GM12878 (cell line): Measurements from ENCODE around the gene MTRR. TPM values are rescaled to one million over a fixed set of nuclear protein-coding genes. Genes with fewer than 3 reads are reported as not detected.

ENCODE experiments used
- ATAC-seq: fragments of 200-7000 bp; cut with Tn5 transposase; 3 replicates; pipeline ENCODE4 v1.9.1; 2020; ENCODE audit warnings: mild to moderate bottlenecking, moderate library complexity
- BruUV-seq: library from RNA; stranded (reverse); fragments of 400-500 nt; replicated peaks from 2 replicates; lab custom pipeline; 2021; lab: Mats Ljungman, UMichigan
- CTCF ChIA-PET: fragments of 300-600 bp; sonication (Branson Sonifier 250); formaldehyde crosslinking; extraction: SDS; loops from one replicate; lab custom pipeline; 2021; ENCODE audit warnings: inconsistent platforms; lab: Yijun Ruan, JAX
- POLR2A ChIA-PET: fragments of 350-600 bp; formaldehyde crosslinking; extraction: SDS; loops from one replicate; lab custom pipeline; 2021; ENCODE audit warnings: inconsistent platforms; lab: Charles Lee
- RAD21 ChIA-PET: fragments of 300-600 bp; sonication (Branson Sonifier 250); formaldehyde crosslinking; loops from one replicate; lab custom pipeline; 2023; ENCODE audit warnings: antibody characterized with exemption; ENCODE audit not compliant: unreplicated experiment; lab: Charles Lee
- SMC1A ChIA-PET: fragments of 300-600 bp; sonication (Branson Sonifier 250); formaldehyde crosslinking; loops from one replicate; lab custom pipeline; 2023; ENCODE audit not compliant: unreplicated experiment, uncharacterized antibody; lab: Charles Lee
- DNase-seq: peaks from one replicate; pipeline ENCODE4 v3.0.0-alpha.2; 2011; ENCODE audit warnings: low read depth, low spot score
- FAIRE-seq: peaks from 3 replicates; lab custom pipeline; 2011; peaks lifted over from hg19 to GRCh38; lab: Jason Lieb, UNC
- H2AFZ ChIP-seq: 2 replicates; pipeline ENCODE4 v1.6.0; 2011; ENCODE audit warnings: low read depth, low read length, control low read depth; ENCODE audit not compliant: control insufficient read depth
- H3K27ac ChIP-seq: 2 replicates; pipeline ENCODE4 v1.5.1; 2011; ENCODE audit warnings: control low read depth; ENCODE audit not compliant: control insufficient read depth, insufficient read depth
- H3K27me3 ChIP-seq, 2 experiments: replicated peaks in 1 of 2; 2 replicates each; pipeline versions ENCODE4 v1.6.0 to v1.6.1; 2011; ENCODE audit warnings: low read length in 1 of 2; ENCODE audit not compliant: control insufficient read depth in 2 of 2, insufficient read depth in 2 of 2
- H3K36me3 ChIP-seq, 2 experiments: 2 replicates each; pipeline ENCODE4 v1.5.1; 2011; ENCODE audit warnings: low read length in 1 of 2; ENCODE audit not compliant: control insufficient read depth in 2 of 2, insufficient read depth in 2 of 2
- H3K4me1 ChIP-seq: 2 replicates; pipeline ENCODE4 v1.6.1; 2011; ENCODE audit warnings: mild to moderate bottlenecking, low read length, moderate library complexity, mixed read lengths; ENCODE audit not compliant: control insufficient read depth, insufficient read depth
- H3K4me2 ChIP-seq: 2 replicates; pipeline ENCODE4 v1.6.0; 2011; ENCODE audit warnings: control low read depth; ENCODE audit not compliant: control insufficient read depth, insufficient read depth
- H3K4me3 ChIP-seq: fragments of 200-600 bp; sonication (generic); 2 replicates; pipeline ENCODE4 v1.5.1; 2016
- H3K79me2 ChIP-seq: 2 replicates; pipeline ENCODE4 v1.6.0; 2011; ENCODE audit warnings: low read length; ENCODE audit not compliant: control insufficient read depth, insufficient read depth
- H3K9ac ChIP-seq: 2 replicates; pipeline ENCODE4 v1.8.0; 2011; ENCODE audit warnings: low read length, control low read depth, mixed read lengths; ENCODE audit not compliant: control insufficient read depth, insufficient read depth
- H3K9me3 ChIP-seq: replicated peaks from 3 replicates; pipeline ENCODE4 v1.5.1; 2011; ENCODE audit warnings: mild to moderate bottlenecking, low read length; ENCODE audit not compliant: control insufficient read depth, insufficient read depth
- H4K20me1 ChIP-seq: 2 replicates; pipeline ENCODE4 v1.6.0; 2011; ENCODE audit not compliant: control insufficient read depth, insufficient read depth
- BMI1 ChIP-seq: fragments of 450-650 bp; IDR thresholded peaks from 2 replicates; pipeline ENCODE4 v1.6.1; 2016; ENCODE audit warnings: mild to moderate bottlenecking, moderate library complexity, borderline replicate concordance
- CBFB ChIP-seq: IDR thresholded peaks from 2 replicates; pipeline ENCODE4 v1.6.1; 2016; ENCODE audit warnings: antibody characterized with exemption, low read depth
- CREM ChIP-seq: IDR thresholded peaks from 2 replicates; pipeline ENCODE4 v1.6.1; 2014; ENCODE audit warnings: antibody characterized with exemption, low read depth
- JUNB ChIP-seq: IDR thresholded peaks from 2 replicates; pipeline ENCODE4 v1.6.1; 2016; ENCODE audit warnings: antibody characterized with exemption, mild to moderate bottlenecking
- NFYB ChIP-seq: IDR thresholded peaks from 2 replicates; pipeline ENCODE4 v1.6.1; 2011; ENCODE audit warnings: low read depth, mild to moderate bottlenecking, low read length, improper control_type of control experiment, moderate library complexity; ENCODE audit not compliant: insufficient read depth
- RCOR1 ChIP-seq: conservative IDR thresholded peaks from 2 replicates; pipeline ENCODE4 v1.6.1; 2012; ENCODE audit warnings: low read depth, low read length, improper control_type of control experiment
- SMC3 ChIP-seq: IDR thresholded peaks from 2 replicates; pipeline ENCODE4 v1.6.1; 2011; ENCODE audit warnings: low read length, improper control_type of control experiment, borderline replicate concordance
- STAT1 ChIP-seq: fragments of 450-650 bp; conservative IDR thresholded peaks from 2 replicates; pipeline ENCODE4 v1.6.1; 2014; ENCODE audit warnings: antibody characterized with exemption, mild to moderate bottlenecking
- WRNIP1 ChIP-seq: IDR thresholded peaks from 2 replicates; pipeline ENCODE4 v1.6.1; 2011; ENCODE audit warnings: low read depth, low read length, improper control_type of control experiment, borderline replicate concordance
- WGBS: methylation state at CpG from one replicate; pipeline ENCODE4 v1.1.6; 2016; ENCODE audit warnings: low lambda C conversion rate; ENCODE audit not compliant: insufficient replicate concordance, insufficient coverage; ENCODE audit errors: missing lambda C conversion rate; 5-methylcytosine and 5-hydroxymethylcytosine counted together
- in situ Hi-C: fragments of 300-500 bp; cut with MboI; formaldehyde crosslinking; loops from 9 replicates; pipeline ENCODE4 v1.14.3; 2018; ENCODE audit warnings: mixed read lengths
- intact Hi-C: fragments of 100-400 bp; cut with micrococcal nuclease; formaldehyde crosslinking; loops from one replicate; pipeline ENCODE4 v1.14.2; 2022; ENCODE audit not compliant: unreplicated experiment
- polyA plus RNA-seq, 11 experiments: library from polyadenylated mRNA; depleted of rRNA in 4 of 11; unstranded in 6 of 11; stranded (reverse) in 5 of 11; fragments of >200 nt; fragmentation: Nextera tagmentation in 4 of 11; fragmentation: Illumina TruSeq in 1 of 11; extraction: Ambion mirVana in 4 of 11; extraction: Trizol in 1 of 11; gene quantifications; 1 replicate in 1 of 11; 2 replicates in 10 of 11; pipeline versions ENCODE4 v1.2.1 to v1.2.3, GENCODE V29; 2011 to 2016; ENCODE audit warnings: inconsistent platforms in 2 of 11, missing spikeins in 2 of 11, low read depth in 1 of 11
- total RNA-seq, 4 experiments: library from RNA; depleted of rRNA in 3 of 4; stranded (reverse); fragments of >200 nt in 3 of 4; fragmentation: Illumina TruSeq in 1 of 4; extraction: Trizol in 1 of 4; gene quantifications; 2 replicates each; pipeline versions ENCODE4 v1.2.1 to v1.2.3, GENCODE V29; 2013 to 2021

MTRR gene
- total and polyA plus RNA-seq, 10 of the 15 experiments (the other 5 are each of a cell fraction or from before 2014, with no cell fraction given): 13.8 to 76.9 (median 38.0) TPM

GRCh38 chr5:7857926-7858632, 10.9 kb upstream of the MTRR start (continued):
- TF ChIP-seq STAT1 (no peak), SMC3 (no peak)

GRCh38 chr5:7866196-7866595, 2.8 kb upstream of the MTRR start:
- ChIA-PET CTCF (no interaction called here), POLR2A (no interaction called here), SMC1A (no interaction called here), RAD21 (no interaction called here)
- intact Hi-C loops (no loop called here), in situ Hi-C loops (no loop called here)
- DNase-seq (no peak), ATAC-seq (no peak), FAIRE-seq (no peak)
- Histone ChIP-seq H3K9me3 (no peaks in the 10 kb centered on the region), H3K4me2 (no peak overlapping the region; the same call in 1 of the 2 replicates), H3K36me3 (peaks cover 0 to 7% of the 10 kb centered on the region in 2 experiments; a peak in 2 of 4 replicates), H3K4me1 (peaks cover 10% of the 10 kb centered on the region), H2AFZ (no peak overlapping the region), H3K27me3 (no peaks in the 10 kb centered on the region), H3K79me2 (peaks cover 38% of the 10 kb centered on the region), H3K4me3 (no peak overlapping the region), H3K9ac (no peak overlapping the region), H4K20me1 (no peaks in the 10 kb centered on the region), H3K27ac (no peak overlapping the region)
- WGBS: 97% methylated on average over 2 of the region's 2 CpGs
- no TSS peak for BruUV-seq
- no peak for TF ChIP-seq RCOR1

- ChIA-PET SMC1A (interaction anchor here (1.3 to 1.9 kb wide), 2 partner anchors 8 to 13 kb away, joined by 4 read pairs; no protein-coding TSS in a partner anchor), RAD21 (no interaction called here), POLR2A (interaction anchor here (0.7 kb wide), 1 partner anchor 1857 kb away, joined by 5 read pairs; no protein-coding TSS in a partner anchor), CTCF (interaction anchor here (9.9 kb wide), 1 partner anchor 20 kb away, joined by 92 read pairs; no protein-coding TSS in a partner anchor)
- no peak overlapping the region for H3K27ac ChIP-seq
- H3K79me2 ChIP-seq: peaks cover 48% of the 10 kb centered on the region
- peak overlapping the region; percentile 46; the same call in 1 of the 2 replicates for H3K4me2 ChIP-seq
- no peaks in the 10 kb centered on the region for H3K27me3 ChIP-seq
- ATAC-seq (no peak), FAIRE-seq (no peak), DNase-seq (no peak)
- no peaks in the 10 kb centered on the region for H4K20me1 ChIP-seq
- H2AFZ ChIP-seq: no peak overlapping the region
- in situ Hi-C loops (no loop called here), intact Hi-C loops (no loop called here)
- no TSS peak for BruUV-seq
- TF ChIP-seq BMI1 (no peak), CBFB (no peak), WRNIP1 (no peak), NFYB (no peak), CREM (no peak), JUNB (no peak)
- peaks cover 16% of the 10 kb centered on the region for H3K4me1 ChIP-seq
- H3K36me3 ChIP-seq: no peaks in the 10 kb centered on the region
- no peaks in the 10 kb centered on the region for H3K9me3 ChIP-seq
- no peak overlapping the region for H3K9ac ChIP-seq
- peak overlapping the region; percentile 97 for H3K4me3 ChIP-seq
- 89% methylated on average over 3 of the region's 3 CpGs for WGBS
Observed at GRCh38 chr5:7867260-7867659, 1.7 kb upstream of the MTRR start.
